ENCODE measurements around the gene C6.
"Not testable (repeated sequence)": the region's sequence is repeated elsewhere in the genome, so short reads cannot be mapped to it uniquely, and the experiment has no call there.

Gene C6

DNA sequence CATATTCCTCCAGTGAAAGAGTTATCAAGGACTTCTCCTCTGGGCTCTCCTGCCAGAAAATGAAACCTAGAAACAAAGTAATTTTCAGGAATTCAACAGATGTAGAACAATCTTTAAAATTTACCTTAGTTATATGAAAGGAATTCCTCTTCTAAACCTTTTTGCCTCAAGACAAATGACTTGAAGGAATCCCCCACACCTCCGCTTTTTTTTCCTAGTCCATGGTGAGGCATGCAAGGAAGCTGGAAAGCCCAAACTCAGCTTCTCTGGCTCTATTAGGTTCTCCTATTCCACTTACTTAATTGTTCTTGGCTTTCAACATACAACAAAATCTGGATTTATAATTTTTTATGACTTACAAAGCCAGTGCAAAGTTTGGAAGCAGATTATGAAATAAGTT lies 27.2 kb downstream of the C6 start:
- no peaks in the 10 kb centered on the region for H3K27me3 Mint-ChIP-seq (ENCODE audit: low read depth)
- DNase-seq (ENCODE audit: low spot score) = no peak
- H3K27ac Mint-ChIP-seq = no peak overlapping the region
- no peaks in the 10 kb centered on the region for H3K4me1 Mint-ChIP-seq (ENCODE audit: low read depth)
- no peaks in the 10 kb centered on the region for H3K9me3 Mint-ChIP-seq
- no peak overlapping the region for H3K4me3 Mint-ChIP-seq
- H3K36me3 Mint-ChIP-seq (ENCODE audit: low read depth) = no peaks in the 10 kb centered on the region

DNA sequence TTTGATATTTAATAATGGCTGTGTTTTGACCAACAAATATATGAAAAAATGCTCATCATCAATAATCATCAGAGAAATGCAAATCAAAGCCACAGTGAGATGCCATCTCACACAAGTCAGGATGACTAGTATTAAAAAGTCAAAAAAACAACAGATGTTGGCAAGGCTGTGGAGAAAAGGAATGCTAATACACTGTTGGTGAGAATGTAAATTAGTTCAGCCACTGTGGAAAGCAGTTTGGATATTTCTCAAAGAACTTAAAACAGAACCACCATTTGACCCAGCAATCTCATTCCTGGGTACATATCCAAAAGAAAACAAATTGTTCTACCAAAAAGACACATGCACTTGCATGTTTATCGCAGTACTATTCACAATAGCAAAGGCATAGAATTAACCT lies 30.0 kb downstream of the C6 start:
- not testable (repeated sequence) for H3K4me3 Mint-ChIP-seq; DNase-seq (ENCODE audit: low spot score); H3K36me3 Mint-ChIP-seq (ENCODE audit: low read depth); H3K27me3 Mint-ChIP-seq (ENCODE audit: low read depth); H3K4me1 Mint-ChIP-seq (ENCODE audit: low read depth); H3K27ac Mint-ChIP-seq; H3K9me3 Mint-ChIP-seq

DNA sequence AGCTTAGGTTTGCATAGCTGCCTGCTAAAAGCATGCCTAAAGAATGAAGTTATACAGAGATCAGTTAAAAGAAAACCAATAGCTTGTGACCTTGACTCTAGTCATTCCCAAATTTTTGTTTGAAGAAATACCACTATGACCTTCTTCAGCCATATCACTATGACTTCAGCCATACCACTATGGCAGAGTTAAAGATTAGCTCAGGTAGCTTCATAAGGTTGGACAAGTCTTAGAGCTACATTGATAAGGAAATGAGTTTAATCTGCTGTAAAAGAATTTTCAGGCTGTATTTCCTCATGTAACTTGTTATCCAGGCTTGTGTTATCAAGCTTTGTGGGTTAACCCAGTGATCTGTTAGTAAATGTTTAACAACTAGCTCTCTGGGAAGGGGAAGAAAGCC lies 30.7 kb downstream of the C6 start:
- H3K9me3 Mint-ChIP-seq = no peaks in the 10 kb centered on the region
- H3K27me3 Mint-ChIP-seq (ENCODE audit: low read depth) = no peaks in the 10 kb centered on the region
- H3K36me3 Mint-ChIP-seq (ENCODE audit: low read depth) = no peaks in the 10 kb centered on the region
- H3K27ac Mint-ChIP-seq = no peak overlapping the region
- DNase-seq (ENCODE audit: low spot score) = no peak
- H3K4me1 Mint-ChIP-seq (ENCODE audit: low read depth) = no peaks in the 10 kb centered on the region
- no peak overlapping the region for H3K4me3 Mint-ChIP-seq

DNA sequence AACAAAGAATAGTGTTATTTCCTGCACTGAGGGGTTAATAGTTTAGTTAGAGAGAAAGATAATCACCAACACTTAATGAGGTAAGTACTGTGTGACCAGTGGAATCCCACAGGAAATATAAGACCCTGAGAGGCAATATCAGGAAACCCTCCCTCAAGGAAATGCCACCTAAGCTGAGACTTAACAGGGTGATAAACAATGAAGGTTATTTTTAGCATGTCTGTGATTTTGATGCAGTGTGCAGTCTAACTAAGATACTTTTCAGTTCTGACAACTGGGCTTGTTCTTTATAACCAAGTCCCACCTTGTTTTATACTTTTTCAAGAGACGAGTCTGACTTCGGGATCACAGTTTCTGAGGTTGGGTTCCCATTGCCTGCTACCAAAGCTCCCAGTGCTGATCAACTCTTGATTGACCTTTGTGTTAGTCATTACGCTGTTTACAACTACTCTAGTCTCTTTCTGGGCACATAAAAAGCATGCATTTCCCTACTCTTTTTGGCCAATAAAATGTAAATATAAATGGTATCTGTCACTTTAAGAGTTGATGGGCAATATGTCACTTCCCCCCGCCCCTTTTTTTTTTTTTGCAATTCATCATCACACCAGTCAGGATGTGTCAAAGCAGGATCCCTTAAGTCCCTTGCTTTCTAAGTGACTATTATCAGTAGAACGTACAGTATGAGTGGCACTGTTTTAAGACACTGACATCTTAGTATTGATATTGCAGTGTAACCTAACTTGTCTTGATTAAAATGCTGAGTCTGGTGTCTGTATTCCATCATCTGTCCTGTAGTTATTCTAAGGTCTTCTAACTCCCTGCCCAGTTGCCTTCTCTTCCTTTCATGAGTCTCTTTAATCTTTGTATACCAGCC lies 31.4 kb downstream of the C6 start:
- Mint-ChIP-seq H3K9me3 (no peaks in the 10 kb centered on the region), H3K27ac (no peak overlapping the region), H3K36me3 (ENCODE audit: low read depth) (no peaks in the 10 kb centered on the region), H3K4me3 (no peak overlapping the region), H3K4me1 (ENCODE audit: low read depth) (no peaks in the 10 kb centered on the region), H3K27me3 (ENCODE audit: low read depth) (no peaks in the 10 kb centered on the region)
- DNase-seq (ENCODE audit: low spot score) = no peak

DNA sequence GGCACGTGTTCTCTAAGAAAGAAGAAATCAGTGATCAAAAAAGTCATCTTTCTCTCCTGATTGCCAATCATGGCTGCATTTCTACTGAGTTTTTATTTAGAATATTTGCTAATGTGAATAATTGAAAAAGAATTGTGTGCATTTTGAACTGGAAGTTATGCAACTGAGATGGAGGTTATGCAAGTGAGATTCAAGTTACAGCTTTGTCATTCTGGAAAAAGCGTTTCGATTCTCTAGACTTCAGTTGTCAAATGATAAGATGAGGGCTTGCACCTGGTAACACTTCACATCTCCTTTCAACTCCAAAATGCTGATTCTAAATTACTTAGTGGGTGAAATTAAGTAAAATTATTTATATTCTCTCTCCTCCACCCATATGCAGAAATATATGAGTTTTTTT lies 36.4 kb downstream of the C6 start:
- no peak overlapping the region for H3K4me3 Mint-ChIP-seq
- no peaks in the 10 kb centered on the region for H3K9me3 Mint-ChIP-seq
- H3K36me3 Mint-ChIP-seq (ENCODE audit: low read depth) = no peaks in the 10 kb centered on the region
- no peaks in the 10 kb centered on the region for H3K27me3 Mint-ChIP-seq (ENCODE audit: low read depth)
- no peak overlapping the region for H3K27ac Mint-ChIP-seq
- no peaks in the 10 kb centered on the region for H3K4me1 Mint-ChIP-seq (ENCODE audit: low read depth)
- no peak for DNase-seq (ENCODE audit: low spot score)

DNA sequence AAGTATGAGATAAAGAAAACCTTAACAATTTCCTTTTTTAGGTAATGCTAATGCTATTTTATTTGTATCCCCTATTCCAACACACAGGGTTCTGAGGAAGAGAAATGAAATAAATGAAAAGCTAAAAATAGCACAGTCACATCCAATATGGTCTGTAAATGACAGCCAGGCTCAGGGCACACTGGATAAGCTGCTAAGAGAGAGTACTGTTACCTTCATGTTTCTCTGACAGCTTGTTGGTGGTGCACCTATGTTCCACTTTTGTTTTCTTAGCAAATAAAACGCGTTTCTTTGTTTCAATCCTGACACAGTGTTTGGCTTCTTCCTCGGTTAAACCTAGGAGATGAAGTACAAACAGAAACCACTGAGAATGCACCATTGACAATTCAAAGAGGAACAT lies 41.3 kb downstream of the C6 start:
- no peaks in the 10 kb centered on the region for H3K27me3 Mint-ChIP-seq (ENCODE audit: low read depth)
- H3K27ac Mint-ChIP-seq = no peak overlapping the region
- no peak overlapping the region for H3K4me3 Mint-ChIP-seq
- no peaks in the 10 kb centered on the region for H3K4me1 Mint-ChIP-seq (ENCODE audit: low read depth)
- DNase-seq (ENCODE audit: low spot score) = no peak
- H3K36me3 Mint-ChIP-seq (ENCODE audit: low read depth) = no peaks in the 10 kb centered on the region
- H3K9me3 Mint-ChIP-seq = no peaks in the 10 kb centered on the region

DNA sequence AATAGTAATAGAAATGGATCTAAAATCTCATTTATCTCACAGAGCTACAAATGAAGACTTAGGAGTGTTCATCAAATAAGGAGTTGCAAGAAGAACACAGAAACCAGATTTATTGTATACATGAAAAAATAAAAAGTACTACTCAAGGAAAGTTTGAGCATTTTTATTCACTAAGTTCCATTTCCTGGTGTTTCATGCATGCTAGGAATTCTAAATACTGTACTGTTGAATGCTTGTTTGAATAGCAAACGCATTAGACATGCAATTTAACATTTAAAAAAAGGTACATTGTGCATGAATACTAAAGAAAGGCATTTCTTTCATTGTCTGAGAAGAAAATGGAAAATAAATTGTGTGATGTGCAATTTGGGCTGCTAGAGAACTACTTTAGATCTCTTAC lies 52.1 kb downstream of the C6 start:
- Mint-ChIP-seq H3K9me3 (no peaks in the 10 kb centered on the region), H3K27ac (no peak overlapping the region), H3K36me3 (ENCODE audit: low read depth) (no peaks in the 10 kb centered on the region), H3K4me3 (no peak overlapping the region), H3K27me3 (ENCODE audit: low read depth) (no peaks in the 10 kb centered on the region), H3K4me1 (ENCODE audit: low read depth) (no peaks in the 10 kb centered on the region)
- no peak for DNase-seq (ENCODE audit: low spot score)

DNA sequence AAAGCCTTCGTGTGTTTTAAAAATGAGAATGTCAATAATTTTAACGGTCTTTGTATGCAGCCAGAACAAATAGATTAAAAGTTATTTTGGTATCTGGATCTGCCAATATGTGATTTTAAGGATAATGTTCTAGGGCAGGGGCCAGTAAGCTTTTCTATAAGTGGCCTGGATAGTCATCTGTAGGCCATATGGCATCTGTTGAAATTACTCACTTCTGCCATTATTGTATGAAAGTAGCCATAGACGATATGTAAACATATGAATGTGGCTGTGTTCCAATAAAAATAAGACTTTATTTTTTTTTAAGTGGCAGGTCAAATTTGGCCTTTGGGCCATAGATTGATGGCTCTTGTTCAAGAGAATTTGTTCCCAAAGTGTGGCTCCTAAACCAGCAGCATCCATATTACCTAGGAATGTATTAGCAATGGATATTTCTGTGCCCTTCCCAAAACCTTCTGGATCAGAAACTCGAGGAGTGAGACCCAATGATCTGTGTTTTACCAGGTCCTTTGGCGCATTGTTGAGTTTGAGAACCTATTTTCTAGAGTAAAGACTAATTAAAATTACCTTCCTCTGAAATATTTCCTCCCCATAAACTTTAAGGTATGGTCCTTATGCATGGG lies 55.9 kb downstream of the C6 start:
- DNase-seq (ENCODE audit: low spot score) = no peak
- H3K27me3 Mint-ChIP-seq (ENCODE audit: low read depth) = no peaks in the 10 kb centered on the region
- no peaks in the 10 kb centered on the region for H3K4me1 Mint-ChIP-seq (ENCODE audit: low read depth)
- no peak overlapping the region for H3K27ac Mint-ChIP-seq
- no peak overlapping the region for H3K4me3 Mint-ChIP-seq
- H3K9me3 Mint-ChIP-seq = no peaks in the 10 kb centered on the region
- H3K36me3 Mint-ChIP-seq (ENCODE audit: low read depth) = no peaks in the 10 kb centered on the region

DNA sequence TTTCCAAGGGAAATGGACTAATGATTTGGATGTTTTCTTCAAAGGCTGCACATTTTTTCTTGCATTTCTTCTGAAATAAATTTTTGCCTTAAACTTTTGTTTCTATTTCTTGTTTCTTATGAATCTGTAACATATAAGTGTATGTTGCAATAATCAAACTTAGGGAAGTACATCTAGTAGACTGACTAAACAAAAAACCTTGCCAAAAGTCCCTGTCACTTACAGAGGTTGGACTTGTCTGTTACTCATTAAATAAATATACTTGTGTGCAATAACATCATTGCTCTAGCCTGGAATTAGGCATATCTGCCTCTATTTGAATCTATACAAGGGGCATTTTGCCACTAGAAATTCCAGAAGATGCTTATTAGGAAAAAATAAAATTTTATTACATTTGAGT lies 56.6 kb downstream of the C6 start:
- H3K27ac Mint-ChIP-seq = no peak overlapping the region
- H3K27me3 Mint-ChIP-seq (ENCODE audit: low read depth) = no peaks in the 10 kb centered on the region
- no peaks in the 10 kb centered on the region for H3K36me3 Mint-ChIP-seq (ENCODE audit: low read depth)
- H3K9me3 Mint-ChIP-seq = no peaks in the 10 kb centered on the region
- H3K4me3 Mint-ChIP-seq = no peak overlapping the region
- no peak for DNase-seq (ENCODE audit: low spot score)
- H3K4me1 Mint-ChIP-seq (ENCODE audit: low read depth) = no peaks in the 10 kb centered on the region

DNA sequence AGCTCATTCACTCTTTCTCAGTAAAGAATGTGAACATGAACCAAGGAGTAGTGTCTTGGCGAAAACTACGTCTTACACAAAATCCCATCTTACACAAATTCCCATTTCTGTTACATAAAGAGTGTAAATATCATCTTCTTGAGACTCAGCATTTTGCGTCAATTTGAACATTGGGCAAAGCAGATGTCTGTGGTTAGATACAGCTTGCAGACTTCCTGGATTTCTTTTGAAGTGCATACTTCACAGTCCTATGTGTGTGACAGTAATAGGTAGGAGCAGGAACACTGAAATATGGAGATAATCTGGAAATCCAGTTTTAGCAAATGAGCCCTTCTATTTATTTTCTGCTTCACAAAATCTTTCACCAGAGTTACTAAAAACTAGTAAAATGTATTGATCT lies 58.8 kb downstream of the C6 start:
- no peaks in the 10 kb centered on the region for H3K9me3 Mint-ChIP-seq
- H3K4me1 Mint-ChIP-seq (ENCODE audit: low read depth) = no peaks in the 10 kb centered on the region
- DNase-seq (ENCODE audit: low spot score) = no peak
- H3K4me3 Mint-ChIP-seq = no peak overlapping the region
- no peaks in the 10 kb centered on the region for H3K36me3 Mint-ChIP-seq (ENCODE audit: low read depth)
- no peaks in the 10 kb centered on the region for H3K27me3 Mint-ChIP-seq (ENCODE audit: low read depth)
- H3K27ac Mint-ChIP-seq = no peak overlapping the region

DNA sequence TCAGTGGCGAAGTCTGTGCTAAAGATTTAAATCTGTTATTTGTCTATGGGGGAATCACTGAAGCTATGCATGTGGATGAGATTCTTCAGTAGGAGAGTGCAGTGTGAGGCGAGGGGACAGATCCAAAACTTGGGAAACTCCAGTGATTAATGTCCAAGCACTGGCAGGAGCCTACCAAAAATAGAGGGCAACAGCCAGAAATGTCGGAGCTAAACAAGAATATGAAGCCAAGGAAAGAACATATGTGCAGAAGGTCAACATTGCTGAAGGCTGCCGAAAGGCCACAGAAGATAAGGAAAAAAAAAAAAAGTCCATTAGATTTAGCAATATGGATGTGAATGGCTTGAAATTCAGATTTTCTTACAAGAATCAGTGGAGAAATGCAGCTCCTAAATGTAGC lies 61.8 kb downstream of the C6 start:
- H3K4me3 Mint-ChIP-seq = no peak overlapping the region
- no peaks in the 10 kb centered on the region for H3K36me3 Mint-ChIP-seq (ENCODE audit: low read depth)
- H3K27ac Mint-ChIP-seq = no peak overlapping the region
- no peaks in the 10 kb centered on the region for H3K9me3 Mint-ChIP-seq
- no peaks in the 10 kb centered on the region for H3K4me1 Mint-ChIP-seq (ENCODE audit: low read depth)
- no peak for DNase-seq (ENCODE audit: low spot score)
- H3K27me3 Mint-ChIP-seq (ENCODE audit: low read depth) = no peaks in the 10 kb centered on the region

DNA sequence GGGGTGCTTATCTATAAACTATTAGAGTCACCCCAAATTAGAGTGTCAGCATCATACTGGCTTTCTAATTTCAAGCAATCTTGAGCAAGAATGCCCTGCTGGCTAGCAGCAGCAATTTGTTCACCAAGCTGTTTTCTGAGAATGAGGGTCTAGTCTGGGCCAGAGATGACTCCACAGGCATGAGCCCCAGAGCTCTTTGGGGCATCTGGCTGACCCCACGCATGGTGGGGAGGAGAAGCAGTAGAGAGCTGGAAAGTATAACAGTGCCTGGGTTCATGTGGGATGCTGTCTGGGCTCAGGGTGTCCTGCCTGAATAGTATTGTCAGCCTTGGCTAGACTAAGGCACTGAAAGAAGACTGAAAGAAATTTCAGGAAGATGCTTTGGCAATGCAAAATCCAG lies 64.9 kb downstream of the C6 start:
- Mint-ChIP-seq H3K36me3 (ENCODE audit: low read depth) (no peaks in the 10 kb centered on the region), H3K27ac (no peak overlapping the region), H3K4me3 (no peak overlapping the region), H3K27me3 (ENCODE audit: low read depth) (no peaks in the 10 kb centered on the region), H3K9me3 (no peaks in the 10 kb centered on the region), H3K4me1 (ENCODE audit: low read depth) (no peaks in the 10 kb centered on the region)
- no peak for DNase-seq (ENCODE audit: low spot score)

DNA sequence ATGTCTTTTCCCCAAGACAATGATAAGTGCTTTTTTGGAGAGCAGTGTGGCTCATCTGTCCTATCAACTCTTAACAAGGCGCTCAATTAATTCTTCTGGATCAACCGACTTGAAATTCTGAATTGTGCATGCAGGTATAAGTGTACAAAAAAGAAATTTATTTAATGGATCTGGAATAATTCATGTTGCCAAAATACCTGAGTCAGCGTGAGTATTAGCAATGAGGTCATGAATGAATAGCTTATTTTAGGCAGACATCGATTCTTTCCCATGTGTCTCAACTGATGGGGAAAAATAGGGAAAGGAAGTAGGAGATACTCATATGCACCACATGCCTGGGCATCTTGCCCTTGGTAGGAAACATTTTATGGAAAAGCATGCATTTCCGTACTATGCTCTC lies 68.0 kb downstream of the C6 start:
- no peaks in the 10 kb centered on the region for H3K27me3 Mint-ChIP-seq (ENCODE audit: low read depth)
- H3K4me1 Mint-ChIP-seq (ENCODE audit: low read depth) = no peaks in the 10 kb centered on the region
- DNase-seq (ENCODE audit: low spot score) = no peak
- H3K27ac Mint-ChIP-seq = no peak overlapping the region
- H3K9me3 Mint-ChIP-seq = no peaks in the 10 kb centered on the region
- no peaks in the 10 kb centered on the region for H3K36me3 Mint-ChIP-seq (ENCODE audit: low read depth)
- H3K4me3 Mint-ChIP-seq = no peak overlapping the region

DNA sequence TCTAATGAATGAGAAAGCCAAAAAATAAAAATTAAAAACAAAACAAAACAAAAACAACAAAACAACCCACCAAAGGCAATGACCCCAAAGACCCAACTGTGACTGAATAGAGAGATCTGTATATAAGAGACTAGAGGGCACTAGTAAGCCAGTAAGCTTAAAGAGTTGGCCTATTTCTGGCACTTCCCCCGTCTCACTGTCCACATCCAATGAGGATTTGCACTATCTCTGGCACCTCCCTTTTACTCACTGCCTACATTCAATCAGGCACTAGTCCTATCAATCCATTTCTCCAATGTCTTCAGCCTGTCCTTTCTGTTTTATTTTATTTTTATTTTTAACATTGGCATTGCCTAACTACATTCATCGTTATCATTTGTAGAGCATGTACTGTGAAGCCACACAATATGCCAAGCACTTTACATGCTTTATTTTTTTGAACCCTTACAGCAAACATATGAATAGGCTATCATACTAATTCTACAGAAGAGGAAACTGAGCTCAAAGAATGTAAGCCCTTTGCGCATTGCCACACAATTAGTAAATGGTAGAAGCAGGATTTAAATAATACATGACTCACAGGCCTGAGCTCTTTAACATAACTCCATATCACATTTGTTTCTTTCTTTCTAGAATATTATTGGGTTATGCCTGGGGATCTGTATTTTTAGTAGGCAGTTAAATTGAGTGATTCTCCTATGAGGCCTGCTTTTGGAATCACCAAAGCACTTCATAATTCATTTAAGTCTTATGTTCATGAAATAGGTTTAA lies 70.0 kb downstream of the C6 start:
- no peaks in the 10 kb centered on the region for H3K4me1 Mint-ChIP-seq (ENCODE audit: low read depth)
- DNase-seq (ENCODE audit: low spot score) = no peak
- H3K36me3 Mint-ChIP-seq (ENCODE audit: low read depth) = no peaks in the 10 kb centered on the region
- H3K27me3 Mint-ChIP-seq (ENCODE audit: low read depth) = no peaks in the 10 kb centered on the region
- peaks cover 4% of the 10 kb centered on the region for H3K9me3 Mint-ChIP-seq
- no peak overlapping the region for H3K4me3 Mint-ChIP-seq
- no peak overlapping the region for H3K27ac Mint-ChIP-seq
